Measurements from ENCODE around the gene RABEP2.
"Not testable (repeated sequence)": the region's sequence is repeated elsewhere in the genome, so short reads cannot be mapped to it uniquely, and the experiment has no call there.

Gene RABEP2

GRCh38 chr16:28869201-28869600, 55.8 kb downstream of the RABEP2 start:
- intact Hi-C loops (cut with DNase I), result no loop called here
- DNase-seq, result no peak

- intact Hi-C loops (cut with DNase I); DNase-seq: not testable (repeated sequence)
Observed at GRCh38 chr16:28867646-28868045, 57.4 kb downstream of the RABEP2 start.

GRCh38 chr16:28867241-28867640, 57.8 kb downstream of the RABEP2 start:
- DNase-seq, result no peak
- intact Hi-C loops (cut with DNase I), result no loop called here

GRCh38 chr16:28866454-28866804, 58.6 kb downstream of the RABEP2 start:
- intact Hi-C loops (cut with DNase I), result no loop called here
- DNase-seq, result no peak

- DNase-seq, result no peak
- intact Hi-C loops (cut with DNase I), result no loop called here
Observed at GRCh38 chr16:28865722-28866453, 59.1 kb downstream of the RABEP2 start.

- no peak for DNase-seq
- intact Hi-C loops (cut with DNase I), result no loop called here
Observed at GRCh38 chr16:28865001-28865688, 59.9 kb downstream of the RABEP2 start.

- DNase-seq, result peak in 7 of 42 donors; percentile 6 to 44 (median 21)
- intact Hi-C loops (cut with DNase I), result loop anchor here (1.0 to 5.0 kb wide), 2 partner anchors 18 to 88 kb away; partner anchors contain the start of genes NFATC2IP and TUFM
Observed at GRCh38 chr16:28863929-28864793, 60.9 kb downstream of the RABEP2 start.

GRCh38 chr16:28859326-28859725, 65.7 kb downstream of the RABEP2 start:
- intact Hi-C loops (cut with DNase I), result no loop called here
- DNase-seq, result no peak

GRCh38 chr16:28858421-28858820, 66.6 kb downstream of the RABEP2 start:
- peak in 4 of 42 donors; percentile 3 to 45 (median 30) for DNase-seq
- intact Hi-C loops (cut with DNase I), result no loop called here

Measured in head of caudate nucleus (tissue), 42 donors.